WTC11 (cell line): Measurements from ENCODE around the gene NXPH4. TPM values are rescaled to one million over a fixed set of nuclear protein-coding genes. Genes with fewer than 3 reads are reported as not detected.

Experiments
- ATAC-seq: fragments of 200-7000 bp; cut with Tn5 transposase; 2 replicates; pipeline ENCODE4 v1.10.0; 2021; ENCODE audit warnings: mild to moderate bottlenecking, moderate library complexity
- CTCF ChIA-PET: fragments of 300-600 bp; sonication (Branson Sonifier 250); formaldehyde crosslinking; loops from one replicate; lab custom pipeline; 2021; ENCODE audit warnings: antibody characterized with exemption; lab: Charles Lee
- POLR2A ChIA-PET: fragments of 350-600 bp; sonication (Branson Sonifier 250); formaldehyde crosslinking; loops from one replicate; lab custom pipeline; 2021; ENCODE audit warnings: antibody characterized with exemption; lab: Charles Lee
- DNase-seq: peaks from one replicate; pipeline ENCODE4 v3.0.0; 2021; ENCODE audit warnings: low spot score
- H3K27ac Mint-ChIP-seq: 2 replicates; pipeline ENCODE4 v1.8.0; 2021; ENCODE audit warnings: mixed read lengths
- H3K27me3 Mint-ChIP-seq: 2 replicates; pipeline ENCODE4 v1.8.0; 2021; ENCODE audit warnings: low read depth, mild to moderate bottlenecking, moderate library complexity, mixed read lengths
- H3K36me3 Mint-ChIP-seq: 2 replicates; pipeline ENCODE4 v1.8.0; 2021; ENCODE audit warnings: mixed read lengths
- H3K4me1 Mint-ChIP-seq: 2 replicates; pipeline ENCODE4 v1.8.0; 2022; ENCODE audit warnings: mixed read lengths
- H3K4me3 Mint-ChIP-seq: 2 replicates; pipeline ENCODE4 v1.8.0; 2021; ENCODE audit warnings: mild to moderate bottlenecking, moderate library complexity, mixed read lengths
- H3K9me3 Mint-ChIP-seq: 2 replicates; pipeline ENCODE4 v1.8.0; 2021; ENCODE audit warnings: mixed read lengths
- ATF1 ChIP-seq: sonication (generic); formaldehyde crosslinking; IDR thresholded peaks from 2 replicates; pipeline ENCODE4 v1.8.1; 2023; ENCODE audit warnings: mild to moderate bottlenecking, moderate library complexity, missing genetic modification reagents
- ATF2 ChIP-seq: sonication (generic); formaldehyde crosslinking; IDR thresholded peaks from 2 replicates; pipeline ENCODE4 v1.8.1; 2022; ENCODE audit warnings: low read depth, missing genetic modification reagents, borderline replicate concordance
- CDX4 ChIP-seq: fragments of 250-450 bp; sonication (Bioruptor Pico); IDR thresholded peaks from 2 replicates; pipeline ENCODE4 v1.9.0; 2021; ENCODE audit warnings: moderate library complexity, mild to moderate bottlenecking, inconsistent platforms, borderline replicate concordance
- FOXK1 ChIP-seq: sonication (generic); formaldehyde crosslinking; IDR thresholded peaks from 2 replicates; pipeline ENCODE4 v1.8.0; 2022; ENCODE audit warnings: mild to moderate bottlenecking, moderate library complexity, missing genetic modification reagents
- HMGA2 ChIP-seq: fragments of 250-450 bp; sonication (Bioruptor Pico); IDR thresholded peaks from 2 replicates; pipeline ENCODE4 v1.4.0; 2021; ENCODE audit warnings: mild to moderate bottlenecking, moderate library complexity
- IRF1 ChIP-seq: sonication (generic); formaldehyde crosslinking; IDR thresholded peaks from 2 replicates; pipeline ENCODE4 v1.8.0; 2023; ENCODE audit warnings: missing genetic modification reagents
- JAZF1 ChIP-seq: fragments of 250-450 bp; sonication (Bioruptor Pico); IDR thresholded peaks from 2 replicates; pipeline ENCODE4 v1.9.0; 2021; ENCODE audit warnings: moderate library complexity, mild to moderate bottlenecking, inconsistent platforms
- MAX ChIP-seq: sonication (generic); formaldehyde crosslinking; IDR thresholded peaks from 2 replicates; pipeline ENCODE4 v1.8.0; 2022; ENCODE audit warnings: mild to moderate bottlenecking, missing genetic modification reagents
- MLX ChIP-seq: sonication (generic); formaldehyde crosslinking; IDR thresholded peaks from 2 replicates; pipeline ENCODE4 v1.8.1; 2023; ENCODE audit warnings: mild to moderate bottlenecking, missing genetic modification reagents, moderate library complexity
- NR1H2 ChIP-seq: sonication (generic); formaldehyde crosslinking; IDR thresholded peaks from 2 replicates; pipeline ENCODE4 v1.9.0; 2021; ENCODE audit warnings: mild to moderate bottlenecking, moderate library complexity, missing genetic modification reagents
- PRRX2 ChIP-seq: fragments of 250-450 bp; sonication (Bioruptor Pico); IDR thresholded peaks from 2 replicates; pipeline ENCODE4 v1.8.0; 2021; ENCODE audit warnings: mild to moderate bottlenecking
- RORB ChIP-seq: fragments of 250-450 bp; sonication (Bioruptor Pico); IDR thresholded peaks from 2 replicates; pipeline ENCODE4 v1.9.0; 2021; ENCODE audit warnings: mild to moderate bottlenecking
- SMAD3 ChIP-seq: sonication (generic); formaldehyde crosslinking; IDR thresholded peaks from 2 replicates; pipeline ENCODE4 v1.8.0; 2022; ENCODE audit warnings: missing genetic modification reagents, mild to moderate bottlenecking, borderline replicate concordance
- TEAD1 ChIP-seq: sonication (generic); formaldehyde crosslinking; IDR thresholded peaks from 2 replicates; pipeline ENCODE4 v1.8.0; 2022; ENCODE audit warnings: mild to moderate bottlenecking, missing genetic modification reagents
- ZNF138 ChIP-seq: sonication (generic); formaldehyde crosslinking; conservative IDR thresholded peaks from 2 replicates; pipeline ENCODE4 v1.8.1; 2022; ENCODE audit warnings: mild to moderate bottlenecking, moderate library complexity, missing genetic modification reagents
- ZNF219 ChIP-seq: sonication (generic); formaldehyde crosslinking; IDR thresholded peaks from 2 replicates; pipeline ENCODE4 v1.8.0; 2023; ENCODE audit warnings: missing genetic modification reagents, mild to moderate bottlenecking, borderline replicate concordance
- ZNF281 ChIP-seq: sonication (generic); formaldehyde crosslinking; IDR thresholded peaks from 2 replicates; pipeline ENCODE4 v1.8.0; 2023; ENCODE audit warnings: mild to moderate bottlenecking, missing genetic modification reagents
- ZNF425 ChIP-seq: fragments of 250-450 bp; sonication (Bioruptor Pico); conservative IDR thresholded peaks from 2 replicates; pipeline ENCODE4 v1.9.0; 2021; ENCODE audit warnings: mild to moderate bottlenecking
- total RNA-seq: library from RNA; stranded (reverse); gene quantifications from 3 replicates; pipeline ENCODE4 v1.2.3, GENCODE V29; 2021
- TF ChIP-seq, protein P1 (sequence below): sonication (generic); formaldehyde crosslinking; IDR thresholded peaks from 2 replicates; pipeline ENCODE4 v1.8.1; 2023; ENCODE audit warnings: mild to moderate bottlenecking, missing genetic modification reagents
- TF ChIP-seq, protein P2 (sequence below): sonication (generic); formaldehyde crosslinking; IDR thresholded peaks from 2 replicates; pipeline ENCODE4 v1.8.0; 2022; ENCODE audit warnings: missing genetic modification reagents

NXPH4 gene
- total RNA-seq, 1 experiment from 2014 or later, result 4.9 TPM

DNA sequence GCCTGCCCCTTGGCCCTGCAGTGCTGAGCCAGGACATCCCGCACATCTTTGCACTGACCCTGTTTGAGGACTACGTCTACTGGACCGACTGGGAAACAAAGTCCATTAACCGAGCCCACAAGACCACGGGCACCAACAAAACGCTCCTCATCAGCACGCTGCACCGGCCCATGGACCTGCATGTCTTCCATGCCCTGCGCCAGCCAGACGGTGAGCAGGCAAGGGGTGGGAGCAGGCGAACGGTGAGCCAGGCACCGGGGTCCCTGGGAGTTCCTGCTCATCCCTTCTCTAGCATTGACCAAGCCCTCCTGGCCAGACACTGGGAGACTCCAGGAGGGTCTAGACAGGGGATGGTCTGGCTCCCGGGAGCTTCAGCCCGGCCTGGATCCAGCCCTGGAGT is 17.4 kb upstream of the NXPH4 start:
- POLR2A ChIA-PET, result no interaction called here
- DNase-seq (no peak), ATAC-seq (no peak)
- H3K27ac Mint-ChIP-seq, result no peak overlapping the region
- no peak overlapping the region for H3K4me3 Mint-ChIP-seq
- H3K9me3 Mint-ChIP-seq, result no peaks in the 10 kb centered on the region
- peaks cover 71% of the 10 kb centered on the region for H3K36me3 Mint-ChIP-seq
- H3K4me1 Mint-ChIP-seq, result no peaks in the 10 kb centered on the region
- CTCF ChIA-PET, result interaction anchor here (0.7 to 2.4 kb wide), 2 partner anchors 13 to 14 kb away, joined by 4 to 12 read pairs; no protein-coding TSS in a partner anchor
- no peak for TF ChIP-seq ZNF138 (CRISPR knock-in tag)
- no peak for TF ChIP-seq JAZF1 (CRISPR knock-in tag)
- TF ChIP-seq ZNF219, result no peak
- no peak for TF ChIP-seq MAX
- TF ChIP-seq MLX (CRISPR knock-in tag), result no peak
- TF ChIP-seq NR1H2 (CRISPR knock-in tag), result no peak
- no peak for TF ChIP-seq SMAD3 (CRISPR knock-in tag)
- TF ChIP-seq FOXK1, result no peak
- TF ChIP-seq IRF1, result no peak
- no peak for TF ChIP-seq HMGA2
- no peak for TF ChIP-seq ZNF425 (CRISPR knock-in tag)
- TF ChIP-seq TEAD1 (CRISPR knock-in tag), result no peak
- TF ChIP-seq, protein P1, sequence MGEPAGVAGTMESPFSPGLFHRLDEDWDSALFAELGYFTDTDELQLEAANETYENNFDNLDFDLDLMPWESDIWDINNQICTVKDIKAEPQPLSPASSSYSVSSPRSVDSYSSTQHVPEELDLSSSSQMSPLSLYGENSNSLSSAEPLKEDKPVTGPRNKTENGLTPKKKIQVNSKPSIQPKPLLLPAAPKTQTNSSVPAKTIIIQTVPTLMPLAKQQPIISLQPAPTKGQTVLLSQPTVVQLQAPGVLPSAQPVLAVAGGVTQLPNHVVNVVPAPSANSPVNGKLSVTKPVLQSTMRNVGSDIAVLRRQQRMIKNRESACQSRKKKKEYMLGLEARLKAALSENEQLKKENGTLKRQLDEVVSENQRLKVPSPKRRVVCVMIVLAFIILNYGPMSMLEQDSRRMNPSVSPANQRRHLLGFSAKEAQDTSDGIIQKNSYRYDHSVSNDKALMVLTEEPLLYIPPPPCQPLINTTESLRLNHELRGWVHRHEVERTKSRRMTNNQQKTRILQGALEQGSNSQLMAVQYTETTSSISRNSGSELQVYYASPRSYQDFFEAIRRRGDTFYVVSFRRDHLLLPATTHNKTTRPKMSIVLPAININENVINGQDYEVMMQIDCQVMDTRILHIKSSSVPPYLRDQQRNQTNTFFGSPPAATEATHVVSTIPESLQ (CRISPR knock-in tag), result no peak
- TF ChIP-seq ZNF281 (CRISPR knock-in tag), result no peak
- TF ChIP-seq ATF2 (CRISPR knock-in tag), result no peak
- TF ChIP-seq CDX4 (CRISPR knock-in tag), result no peak
- TF ChIP-seq PRRX2, result no peak
- TF ChIP-seq, protein P2, sequence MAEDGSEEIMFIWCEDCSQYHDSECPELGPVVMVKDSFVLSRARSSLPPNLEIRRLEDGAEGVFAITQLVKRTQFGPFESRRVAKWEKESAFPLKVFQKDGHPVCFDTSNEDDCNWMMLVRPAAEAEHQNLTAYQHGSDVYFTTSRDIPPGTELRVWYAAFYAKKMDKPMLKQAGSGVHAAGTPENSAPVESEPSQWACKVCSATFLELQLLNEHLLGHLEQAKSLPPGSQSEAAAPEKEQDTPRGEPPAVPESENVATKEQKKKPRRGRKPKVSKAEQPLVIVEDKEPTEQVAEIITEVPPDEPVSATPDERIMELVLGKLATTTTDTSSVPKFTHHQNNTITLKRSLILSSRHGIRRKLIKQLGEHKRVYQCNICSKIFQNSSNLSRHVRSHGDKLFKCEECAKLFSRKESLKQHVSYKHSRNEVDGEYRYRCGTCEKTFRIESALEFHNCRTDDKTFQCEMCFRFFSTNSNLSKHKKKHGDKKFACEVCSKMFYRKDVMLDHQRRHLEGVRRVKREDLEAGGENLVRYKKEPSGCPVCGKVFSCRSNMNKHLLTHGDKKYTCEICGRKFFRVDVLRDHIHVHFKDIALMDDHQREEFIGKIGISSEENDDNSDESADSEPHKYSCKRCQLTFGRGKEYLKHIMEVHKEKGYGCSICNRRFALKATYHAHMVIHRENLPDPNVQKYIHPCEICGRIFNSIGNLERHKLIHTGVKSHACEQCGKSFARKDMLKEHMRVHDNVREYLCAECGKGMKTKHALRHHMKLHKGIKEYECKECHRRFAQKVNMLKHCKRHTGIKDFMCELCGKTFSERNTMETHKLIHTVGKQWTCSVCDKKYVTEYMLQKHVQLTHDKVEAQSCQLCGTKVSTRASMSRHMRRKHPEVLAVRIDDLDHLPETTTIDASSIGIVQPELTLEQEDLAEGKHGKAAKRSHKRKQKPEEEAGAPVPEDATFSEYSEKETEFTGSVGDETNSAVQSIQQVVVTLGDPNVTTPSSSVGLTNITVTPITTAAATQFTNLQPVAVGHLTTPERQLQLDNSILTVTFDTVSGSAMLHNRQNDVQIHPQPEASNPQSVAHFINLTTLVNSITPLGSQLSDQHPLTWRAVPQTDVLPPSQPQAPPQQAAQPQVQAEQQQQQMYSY (CRISPR knock-in tag), result no peak
- TF ChIP-seq RORB (CRISPR knock-in tag), result no peak
- TF ChIP-seq ATF1 (CRISPR knock-in tag), result no peak
- TF ChIP-seq, all 79 proteins: peak for 0
- no peaks in the 10 kb centered on the region for H3K27me3 Mint-ChIP-seq
